Mammary epithelial cell (primary cell): ENCODE measurements around the gene CENPVL2.
A peak's percentile ranks its signal among the peaks of the same experiment; 100 is the strongest.

Source experiments
- CTCF ChIP-seq, 2 donors: IDR thresholded peaks in 1 of 2; conservative IDR thresholded peaks in 1 of 2; 2 replicates each; pipeline ENCODE4 v1.5.1; 2011 to 2012; ENCODE audit warnings: inconsistent platforms in 2 of 2, low read length in 2 of 2, mild to moderate bottlenecking in 2 of 2, control low read depth in 1 of 2, low read depth in 1 of 2; ENCODE audit not compliant: insufficient read depth in 1 of 2; ENCODE audit errors: extremely low read depth in 1 of 2
- EZH2 ChIP-seq: IDR thresholded peaks from 2 replicates; pipeline ENCODE4 v1.6.1; 2012; ENCODE audit warnings: low read length, inconsistent platforms, borderline replicate concordance

- TF ChIP-seq CTCF (conservative IDR thresholded peaks at IDR 0.05 in 1 of 2, IDR thresholded peaks at IDR 0.05 in 1 of 2; ENCODE audit: extremely low read depth in 1 of 2, insufficient read depth in 1 of 2, low read depth in 1 of 2, low read length in 2 of 2) (peak; percentile 49 to 57), EZH2 (no peak)
Measured at GRCh38 chrX:51641421-51642021, 41.1 kb downstream of the CENPVL2 start.
